Stimulated activated CD4-positive, alpha-beta T cell treated with anti-CD3 and anti-CD28 coated beads, Interleukin-12 subunit alpha, Interleukin-12 subunit beta, amount 100 ng/mL, for 48 hours (primary cell): ENCODE results near the gene ZBTB40.

Source experiments
- DNase-seq, 3 donors: peaks; one replicate each; pipeline ENCODE4 v3.0.0-alpha.2; 2020; ENCODE audit warnings: low read depth in 2 of 3, low spot score in 1 of 3

The ZBTB40 gene

DNA sequence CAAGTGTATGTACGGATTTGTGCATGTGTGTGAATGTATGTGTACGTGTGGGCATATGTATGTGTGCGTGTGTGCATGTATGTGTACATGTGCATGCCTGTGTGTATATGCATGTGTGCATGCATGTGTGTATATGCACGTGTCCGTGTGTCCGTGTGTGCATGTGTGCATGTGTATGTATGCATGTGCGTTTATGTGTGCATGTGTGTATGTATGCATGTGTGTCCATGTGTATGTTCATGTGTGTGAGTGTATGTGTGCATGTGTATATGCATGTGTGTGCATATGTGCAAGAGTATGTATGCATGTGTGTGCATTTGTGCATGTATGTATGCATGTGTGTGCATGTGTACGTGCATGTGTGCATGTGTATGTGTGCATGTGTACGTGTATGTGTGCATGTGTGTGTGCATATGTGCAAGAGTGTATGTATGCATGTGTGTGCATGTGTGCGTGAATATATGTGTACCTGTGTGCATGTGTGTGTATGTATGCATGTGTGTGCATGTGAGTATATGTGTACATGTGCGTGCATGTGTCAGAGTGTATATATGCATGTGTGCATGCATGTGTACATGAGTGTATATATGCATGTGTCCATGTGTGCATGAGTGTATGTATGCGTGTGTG, 127.2 kb downstream of the ZBTB40 start:
- DNase-seq, result no peak

DNA sequence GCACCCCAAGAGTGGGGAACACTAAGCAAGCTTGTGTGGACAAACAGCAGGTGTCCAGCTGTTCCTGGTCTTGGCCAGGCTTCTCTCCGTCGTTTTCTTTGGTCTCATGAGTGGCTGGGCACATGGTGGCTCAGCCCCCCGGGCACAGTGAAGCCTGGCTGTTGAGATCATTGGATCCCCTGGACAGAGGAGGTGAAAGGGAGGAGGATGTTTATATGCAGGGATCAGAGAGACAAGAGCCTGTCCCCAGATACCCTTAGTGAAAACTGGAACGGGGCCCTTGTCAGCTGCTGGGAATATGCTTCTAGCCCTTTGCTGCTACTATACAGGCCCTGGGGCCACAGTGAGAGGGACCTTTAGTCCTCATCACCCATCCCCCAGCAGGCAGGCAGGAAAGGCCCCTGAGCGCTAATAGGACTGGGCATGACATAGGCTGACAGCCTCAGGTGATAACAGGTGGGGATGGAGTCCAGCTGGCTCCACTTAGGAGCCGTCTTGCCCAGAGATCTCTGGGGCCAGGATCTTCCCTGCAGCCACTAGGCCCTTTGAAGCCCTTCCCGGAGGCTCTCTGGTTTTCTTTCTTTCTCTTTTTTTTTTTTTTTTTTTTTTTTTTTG, 128.0 kb downstream of the ZBTB40 start:
- no peak for DNase-seq
